Stimulated activated CD4-positive, alpha-beta T cell treated with anti-CD3 and anti-CD28 coated beads, Interleukin-4, amount 100 ng/mL, for 4 hours (primary cell): ENCODE results near the gene MPZL1.

Source experiments
- DNase-seq, 2 experiments: peaks; one replicate each; pipeline ENCODE4 v3.0.0-alpha.2; 2020

MPZL1 gene

GRCh38 chr1:167721617-167722151, at the start of gene MPZL1:
Gene MPZL1 (plus strand): TSS chr1:167721982. CDS start chr1:167722152, 170 bp downstream.
- DNase-seq, result peak; percentile 90 to 95

- no peak for DNase-seq
Measured at GRCh38 chr1:167672831-167673230, 49.0 kb upstream of the MPZL1 start.

GRCh38 chr1:167673265-167673664, 48.5 kb upstream of the MPZL1 start:
- no peak for DNase-seq

- DNase-seq, result no peak
Measured at GRCh38 chr1:167674156-167674555, 47.6 kb upstream of the MPZL1 start.

GRCh38 chr1:167675440-167675839, 46.3 kb upstream of the MPZL1 start:
- DNase-seq, result no peak

- DNase-seq, result no peak
Measured at GRCh38 chr1:167676205-167676915, 45.4 kb upstream of the MPZL1 start.

GRCh38 chr1:167676916-167677848, 44.6 kb upstream of the MPZL1 start:
- no peak for DNase-seq

GRCh38 chr1:167678422-167678821, 43.4 kb upstream of the MPZL1 start:
- no peak for DNase-seq

- no peak for DNase-seq
Measured at GRCh38 chr1:167678838-167679237, 42.9 kb upstream of the MPZL1 start.

GRCh38 chr1:167679714-167680113, 42.1 kb upstream of the MPZL1 start:
- no peak for DNase-seq

- DNase-seq, result no peak
Measured at GRCh38 chr1:167681024-167681423, 40.8 kb upstream of the MPZL1 start.

GRCh38 chr1:167681451-167682098, 40.2 kb upstream of the MPZL1 start:
- DNase-seq, result no peak

GRCh38 chr1:167683226-167683625, 38.6 kb upstream of the MPZL1 start:
- no peak for DNase-seq

- DNase-seq, result no peak
Measured at GRCh38 chr1:167683641-167684502, 37.9 kb upstream of the MPZL1 start.

GRCh38 chr1:167685844-167686243, 35.9 kb upstream of the MPZL1 start:
- DNase-seq, result no peak

- DNase-seq, result peak; percentile 70 to 71
Measured at GRCh38 chr1:167687919-167688519, 33.8 kb upstream of the MPZL1 start.

- no peak for DNase-seq
Measured at GRCh38 chr1:167689567-167689920, 32.2 kb upstream of the MPZL1 start.

- DNase-seq, result no peak
Measured at GRCh38 chr1:167690053-167690452, 31.7 kb upstream of the MPZL1 start.

- DNase-seq, result no peak
Measured at GRCh38 chr1:167693425-167694045, 28.2 kb upstream of the MPZL1 start.

- no peak for DNase-seq
Measured at GRCh38 chr1:167694691-167695090, 27.1 kb upstream of the MPZL1 start.

GRCh38 chr1:167695147-167695546, 26.6 kb upstream of the MPZL1 start:
- no peak for DNase-seq
